Heart right ventricle (tissue), 16 donors: ENCODE results near the gene TEX36. TPM values are rescaled to one million over a fixed set of nuclear protein-coding genes. Genes with fewer than 3 reads are reported as not detected.
A peak's percentile ranks its signal among the peaks of the same experiment; 100 is the strongest.

Experiments used
- ATAC-seq, 8 donors: fragments of 200-7000 bp; cut with Tn5 transposase; one replicate each; pipeline ENCODE4 v1.9.1; 2020; ENCODE audit warnings: mild to moderate bottlenecking in 8 of 8, moderate library complexity in 8 of 8, moderate number of reproducible peaks in 1 of 8
- DNase-seq, 2 donors: peaks; one replicate each; pipeline ENCODE4 v3.0.0-alpha.2; 2020
- H3K27ac ChIP-seq, 10 donors: fragments of 200-600 bp; sonication (generic) in 2 of 10; one replicate each; pipeline versions ENCODE4 v1.5.0 to v1.8.0; 2020 to 2022; ENCODE audit warnings: mild to moderate bottlenecking in 3 of 10
- H3K27me3 ChIP-seq, 7 donors: fragments of 200-600 bp; one replicate each; pipeline ENCODE4 v1.8.0; 2021 to 2022; ENCODE audit warnings: mild to moderate bottlenecking in 2 of 7
- H3K36me3 ChIP-seq, 9 donors: fragments of 200-600 bp; sonication (generic) in 1 of 9; one replicate each; pipeline versions ENCODE4 v1.5.0 to v1.8.0; 2020 to 2022; ENCODE audit warnings: mild to moderate bottlenecking in 2 of 9
- H3K4me1 ChIP-seq, 9 donors: fragments of 200-600 bp; sonication (generic) in 1 of 9; one replicate each; pipeline versions ENCODE4 v1.5.0 to v1.8.0; 2020 to 2022; ENCODE audit warnings: mild to moderate bottlenecking in 4 of 9
- H3K4me3 ChIP-seq, 10 donors: fragments of 200-600 bp; sonication (generic) in 2 of 10; one replicate each; pipeline versions ENCODE4 v1.5.0 to v1.8.0; 2020 to 2022; ENCODE audit warnings: mild to moderate bottlenecking in 7 of 10, moderate library complexity in 2 of 10
- H3K9me3 ChIP-seq, 11 donors: fragments of 200-600 bp in 10 of 11; sonication (generic) in 2 of 11; one replicate each; pipeline versions ENCODE4 v1.5.0 to v1.8.0; 2013 to 2022; ENCODE audit warnings: mild to moderate bottlenecking in 2 of 11, control low read depth in 1 of 11, moderate library complexity in 1 of 11
- CTCF ChIP-seq, 9 donors: fragments of 200-600 bp; sonication (generic) in 2 of 9; IDR thresholded peaks; one replicate each; pipeline versions ENCODE4 v1.5.0 to v1.8.0; 2021 to 2022; ENCODE audit warnings: antibody characterized with exemption in 9 of 9, mild to moderate bottlenecking in 5 of 9, moderate library complexity in 1 of 9
- WGBS, 2 donors: extraction: QIAGEN DNeasy Blood & Tissue Kit; methylation state at CpG; one replicate each; pipeline ENCODE4 v1.1.7; 2013; ENCODE audit warnings: inconsistent platforms in 1 of 2; 5-methylcytosine and 5-hydroxymethylcytosine counted together
- intact Hi-C, 10 donors: fragments of 100-400 bp; cut with DNase I; formaldehyde crosslinking; loops; one replicate each; pipeline versions ENCODE4 v1.11.1 to v1.14.2; 2022
- polyA plus RNA-seq, 2 donors: library from polyadenylated mRNA; stranded (reverse); fragments of 200-250 nt; gene quantifications; one replicate each; pipeline ENCODE4 v1.2.3, GENCODE V29; 2013
- total RNA-seq, 10 donors: library from RNA; stranded (reverse); fragmentation: NEBNext Ultra II Directional in 3 of 10; extraction: Animal tissue kit (Norgen Biotek cat#: 25700) in 3 of 10; gene quantifications; one replicate each; pipeline versions ENCODE4 v1.2.1 to v1.2.4, GENCODE V29; 2021 to 2023
- donor health status: Arrhythmogenic right ventricular cardiomyopathy.
- donor health status: ischemic (EF 13 %, LVEDD 7.1; RV severe dilation, severe dysfunction).
- donor health status: healthy with polysubstance abuse.
- donor health status: DM: no; HTN: yes; CAD: no.
- donor health status: DM: no; HTN: no; CAD: no.
- donor health status: ischemic (EF 25% LVEDD 6.9; RV normal size, moderate dysfunction).
- donor health status: ischemic (EF 25% LVEDD 5.7; RV mildly dilated, moderate dysfunction).
- donor health status: healthy.
- donor health status: DM: yes; HTN: yes; CAD: no.
- donor health status: Ischemic cardiomyopathy.
- donor health status: ischemic (EF 35%, LVEDD 5.7; RV mildly dilated, moderate dysfunction).
- donor health status: nonischemic (EF 11% LVEDD 7.7; RV severe dilation, severe dysfunction).
- donor health status: DM: yes; HTN: yes; CAD: no.
- donor health status: PGD.
- donor health status: ischemic (EF 29% LVEDD 5.4; RV normal size, mild dysfunction).
- donor health status: nonischemic (EF 23%, LVEDD 6.1; RV moderate dilation, normal function).

The TEX36 gene
- total and polyA plus RNA-seq, 12 donors: not detected

- DNase-seq: no peak
- Histone ChIP-seq H3K36me3 (no peaks in the 10 kb centered on the region), H3K27ac (no peak overlapping the region), H3K9me3 (no peaks in the 10 kb centered on the region), H3K27me3 (peaks cover 0 to 12% (median 4%) of the 10 kb centered on the region in 7 donors), H3K4me1 (peaks cover 0 to 2% (median 0%) of the 10 kb centered on the region in 9 donors), H3K4me3 (no peak overlapping the region)
- WGBS, 2 donors: 75 to 76% methylated on average over 5 of the region's 5 CpGs
- intact Hi-C loops: no loop called here
- TF ChIP-seq CTCF (IDR thresholded peaks at IDR 0.05): no peak
- no peak for ATAC-seq
These were observed 51.2 kb downstream of the TEX36 start for GRCh38 chr10:125631806-125632205.

- Histone ChIP-seq H3K9me3 (no peaks in the 10 kb centered on the region), H3K4me1 (peaks cover 0 to 5% (median 0%) of the 10 kb centered on the region in 9 donors), H3K27ac (no peak overlapping the region), H3K4me3 (no peak overlapping the region), H3K36me3 (no peaks in the 10 kb centered on the region), H3K27me3 (peaks cover 0 to 26% (median 6%) of the 10 kb centered on the region in 7 donors)
- no peak for ATAC-seq
- TF ChIP-seq CTCF (IDR thresholded peaks at IDR 0.05): peak in 3 of 9 donors; percentile 12 to 33 (median 20)
- DNase-seq: no peak
- WGBS, 2 donors: 83 to 87% methylated on average over 3 of the region's 3 CpGs
- intact Hi-C loops: no loop called here
These were observed 53.1 kb downstream of the TEX36 start for GRCh38 chr10:125629758-125630376.

GRCh38 chr10:125628104-125629049 lies 54.6 kb downstream of the TEX36 start:
- Histone ChIP-seq H3K9me3 (no peaks in the 10 kb centered on the region), H3K36me3 (no peaks in the 10 kb centered on the region), H3K4me1 (peaks cover 0 to 5% (median 0%) of the 10 kb centered on the region in 9 donors), H3K4me3 (no peak overlapping the region), H3K27ac (no peak overlapping the region), H3K27me3 (peaks cover 0 to 29% (median 4%) of the 10 kb centered on the region in 7 donors)
- DNase-seq (no peak), ATAC-seq (no peak)
- WGBS, 2 donors: 61 to 65% methylated on average over 11 of the region's 11 CpGs
- no peak for TF ChIP-seq CTCF (IDR thresholded peaks at IDR 0.05)
- intact Hi-C loops: no loop called here

GRCh38 chr10:125627646-125628045 lies 55.3 kb downstream of the TEX36 start:
- Histone ChIP-seq H3K27me3 (peaks cover 0 to 29% (median 4%) of the 10 kb centered on the region in 7 donors), H3K4me3 (no peak overlapping the region), H3K27ac (no peak overlapping the region), H3K36me3 (no peaks in the 10 kb centered on the region), H3K9me3 (no peaks in the 10 kb centered on the region), H3K4me1 (peaks cover 0 to 5% (median 0%) of the 10 kb centered on the region in 9 donors)
- TF ChIP-seq CTCF (IDR thresholded peaks at IDR 0.05): no peak
- DNase-seq (no peak), ATAC-seq (no peak)
- intact Hi-C loops: no loop called here
- WGBS, 2 donors: 78 to 83% methylated on average over 4 of the region's 4 CpGs
